ENCODE results near the gene SEMA4D.

The SEMA4D gene

DNA sequence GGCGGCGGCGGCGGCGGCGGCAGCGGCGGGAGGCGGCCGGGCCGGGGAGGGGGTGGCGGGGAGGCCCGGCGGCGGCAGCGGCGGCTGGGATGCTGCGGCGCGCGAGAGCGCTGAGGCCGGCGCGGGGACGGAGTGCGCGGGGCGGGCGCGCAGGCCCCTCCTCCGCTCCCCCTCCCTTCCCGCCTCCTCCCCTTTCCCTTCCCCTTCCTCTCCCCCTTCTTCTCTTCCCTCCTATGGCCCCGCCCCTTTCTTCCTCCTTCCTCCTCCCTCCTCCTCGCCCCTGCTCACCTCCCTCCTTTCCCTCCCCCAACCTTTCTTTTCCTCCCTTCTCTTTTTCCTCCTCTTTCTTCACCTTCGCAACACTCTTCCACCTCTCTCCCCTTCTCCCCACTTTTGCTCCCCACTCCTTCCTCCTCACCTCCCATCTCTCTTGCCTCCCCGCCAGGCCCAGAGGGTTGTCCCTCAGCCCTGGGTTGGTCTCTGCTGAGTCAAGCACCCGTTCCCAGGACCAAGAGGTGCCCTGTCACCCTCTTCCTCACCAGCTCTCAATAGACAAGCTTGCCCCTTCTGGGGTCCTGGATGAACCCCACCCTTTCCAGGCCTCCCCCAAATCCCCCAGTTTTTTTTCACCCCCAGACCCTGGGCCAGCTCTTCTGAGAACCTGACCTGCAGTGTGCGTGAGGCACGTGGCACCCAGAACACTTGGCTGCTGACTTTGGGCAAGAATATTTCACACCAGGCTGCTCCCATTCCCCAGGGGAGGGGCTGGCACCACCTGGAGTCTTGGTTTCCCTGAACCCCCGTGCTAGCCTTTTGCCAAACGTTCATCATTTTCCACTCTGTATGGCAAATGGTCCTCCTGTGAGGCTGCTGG is at the start of gene SEMA4D:
SEMA4D (minus strand) TSS at position 136 of the 874 bp plus-strand sequence. CDS start 92,657 bp downstream, outside the sequence.
- peak; percentile 22 for DNase-seq (ENCODE audit: low read depth)

GRCh38 chr9:89547000-89547399 is 49.1 kb upstream of the SEMA4D start:
- TF ChIP-seq CTCF (IDR thresholded peaks at IDR 0.05; ENCODE audit: low read length, missing control alignments), result no peak
- H3K4me3 ChIP-seq (replicated peaks; ENCODE audit: low read depth, low read length), result no peak overlapping the region
- DNase-seq (ENCODE audit: low read depth), result no peak

More for the DNA sequence above, at the start of gene SEMA4D:
- TF ChIP-seq CTCF (IDR thresholded peaks at IDR 0.05; ENCODE audit: low read length, missing control alignments), result no peak
- H3K4me3 ChIP-seq (replicated peaks; ENCODE audit: low read depth, low read length), result peak within 1 kb of the TSS; percentile 21

DNA sequence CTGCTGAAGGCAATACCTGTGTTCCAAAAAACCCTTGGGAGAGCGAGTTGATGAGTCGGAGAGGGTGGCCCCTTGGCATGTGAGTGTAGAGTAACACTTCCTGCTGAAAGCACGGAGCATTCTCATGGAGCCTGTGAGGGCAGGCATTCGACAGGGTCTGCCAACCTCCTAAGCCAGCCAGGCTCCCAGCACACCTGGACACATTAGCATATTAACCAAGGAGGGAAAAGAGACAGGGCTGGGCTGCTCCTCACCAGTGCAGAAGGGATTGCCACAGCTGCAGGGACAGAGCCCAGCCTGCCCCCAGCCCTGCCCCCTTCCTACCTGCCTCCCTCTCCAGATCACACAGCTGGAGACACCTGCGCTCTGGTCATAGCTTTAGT is 46.4 kb upstream of the SEMA4D start:
- TF ChIP-seq CTCF (IDR thresholded peaks at IDR 0.05; ENCODE audit: low read length, missing control alignments), result no peak
- DNase-seq (ENCODE audit: low read depth), result no peak
- no peak overlapping the region for H3K4me3 ChIP-seq (replicated peaks; ENCODE audit: low read depth, low read length)

- no peak for DNase-seq (ENCODE audit: low read depth)
- no peak for TF ChIP-seq CTCF (IDR thresholded peaks at IDR 0.05; ENCODE audit: low read length, missing control alignments)
- H3K4me3 ChIP-seq (replicated peaks; ENCODE audit: low read depth, low read length), result no peak overlapping the region
Observed at GRCh38 chr9:89543621-89544278, 45.8 kb upstream of the SEMA4D start.

DNA sequence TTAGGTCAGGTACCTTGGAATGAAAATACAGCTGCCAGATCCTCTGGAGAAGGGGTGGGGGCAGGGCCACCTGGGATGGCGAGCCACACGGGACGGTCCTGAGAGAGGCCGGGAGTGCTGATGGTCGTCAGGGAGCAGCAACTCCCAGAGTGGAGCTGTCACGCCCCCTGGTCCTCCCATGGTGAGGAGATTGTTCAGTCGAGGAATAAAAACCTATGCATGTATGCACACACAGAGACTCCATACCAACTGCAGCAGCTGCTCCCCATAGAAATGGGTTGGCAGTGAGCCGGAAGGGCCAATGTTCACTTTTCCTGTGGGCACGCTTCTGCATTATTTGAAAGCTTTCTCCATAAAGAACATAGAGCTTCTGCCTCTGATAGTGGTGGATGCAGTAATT is 45.2 kb upstream of the SEMA4D start:
- no peak for DNase-seq (ENCODE audit: low read depth)
- H3K4me3 ChIP-seq (replicated peaks; ENCODE audit: low read depth, low read length), result no peak overlapping the region
- no peak for TF ChIP-seq CTCF (IDR thresholded peaks at IDR 0.05; ENCODE audit: low read length, missing control alignments)

- no peak overlapping the region for H3K4me3 ChIP-seq (replicated peaks; ENCODE audit: low read depth, low read length)
- no peak for TF ChIP-seq CTCF (IDR thresholded peaks at IDR 0.05; ENCODE audit: low read length, missing control alignments)
- no peak for DNase-seq (ENCODE audit: low read depth)
Observed at GRCh38 chr9:89542401-89543021, 44.6 kb upstream of the SEMA4D start.

Measured in fibroblast of pulmonary artery (primary cell).